ENCODE measurements around the gene ME3.

Gene ME3

DNA sequence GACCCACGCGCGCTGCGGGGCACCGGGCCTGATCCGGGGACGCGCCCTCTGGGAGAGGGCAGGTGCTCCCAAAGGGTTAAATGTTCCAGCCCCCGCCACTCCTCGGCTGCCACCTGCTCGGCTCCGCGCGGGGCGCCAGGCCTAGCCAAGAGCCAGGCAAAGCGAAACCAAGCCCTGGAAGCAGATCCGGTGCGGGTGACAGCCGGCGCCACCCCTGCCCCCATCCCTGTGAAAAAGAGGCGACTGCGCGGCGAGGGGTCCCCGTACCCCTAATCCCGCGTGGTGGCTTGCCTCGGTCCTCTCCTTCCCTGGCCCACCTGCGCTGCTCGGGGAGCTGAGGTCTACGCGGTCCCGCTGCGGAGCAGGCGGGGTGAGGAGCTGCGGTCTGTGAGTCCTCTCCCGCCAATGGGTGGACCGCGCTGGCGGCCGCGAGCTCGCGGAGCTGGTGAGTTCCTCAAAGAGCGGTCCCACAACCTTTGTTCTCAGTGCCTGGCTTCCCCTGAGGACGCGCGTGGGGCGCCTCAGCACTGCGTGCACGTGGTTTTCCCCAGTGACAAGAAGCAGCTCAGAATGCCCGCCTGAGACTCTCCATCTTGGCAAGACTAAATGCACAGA lies at the start of gene ME3:
Gene ME3 (minus strand): TSS at position 610 of the 615 bp plus-strand sequence.
- DNase-seq (ENCODE audit: low spot score) = peak; percentile 71

DNA sequence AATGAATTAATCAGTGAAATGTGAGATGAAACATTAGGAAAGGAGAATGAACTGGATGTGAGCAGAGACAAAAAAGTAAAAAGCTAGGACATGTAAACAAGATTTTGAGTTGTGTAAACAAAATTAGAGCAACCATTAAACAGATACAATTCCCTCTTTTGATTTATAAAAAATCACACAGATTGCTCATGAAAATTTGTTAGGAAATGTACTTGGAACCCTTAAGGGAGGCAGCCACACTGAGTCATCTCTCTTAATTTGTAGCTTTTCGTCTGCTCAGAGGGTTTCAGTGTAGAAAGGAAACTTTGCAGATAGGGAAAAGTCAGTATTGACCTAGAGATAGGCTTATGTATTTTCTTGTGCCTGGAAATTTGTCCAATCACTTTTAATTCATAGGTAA lies 49.6 kb upstream of the ME3 start:
- DNase-seq (ENCODE audit: low spot score) = peak; percentile 74

DNA sequence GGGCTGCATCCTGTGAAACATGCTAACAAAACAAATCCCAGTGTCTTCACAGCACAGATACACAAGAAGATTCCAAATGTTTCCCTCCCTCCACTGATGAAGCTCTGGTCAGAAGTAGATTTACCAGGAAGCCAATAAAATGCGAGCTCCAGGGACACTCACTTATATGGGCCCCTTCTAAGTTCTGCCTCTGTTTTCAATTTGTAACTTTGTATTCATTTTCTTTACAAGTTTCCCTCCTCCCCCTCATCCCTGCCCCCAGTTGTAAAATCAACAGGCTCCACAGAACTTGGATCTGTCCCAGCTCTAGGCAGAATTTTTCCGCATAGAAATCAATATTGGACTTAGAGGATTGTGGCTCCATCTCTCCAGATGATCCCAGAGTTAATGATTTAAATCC lies 48.1 kb upstream of the ME3 start:
- no peak for DNase-seq (ENCODE audit: low spot score)

DNA sequence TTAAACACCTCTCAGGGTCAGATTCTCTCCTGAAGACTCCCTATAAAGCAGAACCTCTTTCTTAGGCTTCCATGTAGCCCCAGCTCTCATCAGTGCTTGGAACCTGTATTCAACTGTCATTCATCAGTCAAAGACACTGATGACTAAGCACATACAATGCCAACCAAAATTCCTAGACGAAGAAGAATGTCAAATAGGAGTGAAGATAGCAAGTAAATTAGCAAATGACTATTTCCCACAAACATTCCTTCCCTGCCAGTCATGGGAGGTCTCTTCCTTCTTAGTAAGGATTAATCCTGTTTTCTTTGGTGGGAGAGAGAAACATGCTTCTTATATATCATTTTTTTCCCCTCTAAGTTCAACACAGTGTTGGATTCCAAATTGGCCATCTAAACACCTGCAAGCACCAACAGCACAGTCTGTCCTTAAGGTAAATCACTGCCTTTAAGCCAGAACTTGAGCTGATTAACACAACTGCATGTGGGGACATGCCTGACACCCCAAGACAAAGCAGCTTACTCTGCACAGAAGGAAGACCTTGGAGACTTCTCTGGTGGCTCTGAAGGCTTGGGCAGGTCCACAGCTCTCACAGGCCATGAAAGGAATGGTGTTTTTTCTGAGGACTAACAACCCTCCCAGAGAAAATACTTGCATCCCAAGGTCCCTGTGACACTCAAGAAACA lies 47.5 kb upstream of the ME3 start:
- peak; percentile 70 for DNase-seq (ENCODE audit: low spot score)

DNA sequence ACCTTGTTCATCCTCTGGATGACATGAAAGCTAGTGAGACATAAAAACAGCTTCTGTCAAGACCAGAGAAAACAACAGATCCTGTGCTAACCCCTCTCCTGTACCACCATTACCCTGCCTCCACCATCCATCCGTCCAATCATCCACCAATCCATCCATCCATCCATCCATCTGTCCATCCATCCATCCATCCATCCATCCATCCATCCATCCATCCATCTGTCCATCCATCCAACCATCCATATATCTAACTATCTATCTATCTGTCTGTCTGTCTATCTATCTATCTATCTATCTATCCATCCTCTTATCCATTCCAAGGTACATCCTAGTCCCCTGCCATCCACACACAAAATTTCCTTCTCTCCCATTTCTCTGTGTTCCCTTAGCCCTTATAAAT lies 46.6 kb upstream of the ME3 start:
- DNase-seq (ENCODE audit: low spot score) = no peak

DNA sequence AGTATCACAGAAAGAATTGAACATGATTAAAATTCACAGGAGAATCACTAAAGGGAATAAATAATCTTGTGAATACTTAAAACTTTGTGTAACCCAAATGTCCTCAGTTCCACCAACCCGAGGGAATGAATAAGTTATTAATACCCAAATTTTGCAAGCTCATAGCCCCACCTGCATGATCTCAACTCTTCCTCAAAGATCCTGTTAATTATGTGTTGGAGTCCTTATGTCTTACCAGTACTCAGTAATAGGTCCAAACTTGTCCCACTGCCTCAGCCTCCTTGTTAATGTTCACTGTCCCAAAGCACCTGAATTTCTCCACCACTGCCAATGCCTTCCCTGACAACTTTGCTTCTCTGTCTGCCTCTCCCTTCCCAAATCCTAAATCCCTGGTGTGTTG lies 46.1 kb upstream of the ME3 start:
- DNase-seq (ENCODE audit: low spot score) = no peak

DNA sequence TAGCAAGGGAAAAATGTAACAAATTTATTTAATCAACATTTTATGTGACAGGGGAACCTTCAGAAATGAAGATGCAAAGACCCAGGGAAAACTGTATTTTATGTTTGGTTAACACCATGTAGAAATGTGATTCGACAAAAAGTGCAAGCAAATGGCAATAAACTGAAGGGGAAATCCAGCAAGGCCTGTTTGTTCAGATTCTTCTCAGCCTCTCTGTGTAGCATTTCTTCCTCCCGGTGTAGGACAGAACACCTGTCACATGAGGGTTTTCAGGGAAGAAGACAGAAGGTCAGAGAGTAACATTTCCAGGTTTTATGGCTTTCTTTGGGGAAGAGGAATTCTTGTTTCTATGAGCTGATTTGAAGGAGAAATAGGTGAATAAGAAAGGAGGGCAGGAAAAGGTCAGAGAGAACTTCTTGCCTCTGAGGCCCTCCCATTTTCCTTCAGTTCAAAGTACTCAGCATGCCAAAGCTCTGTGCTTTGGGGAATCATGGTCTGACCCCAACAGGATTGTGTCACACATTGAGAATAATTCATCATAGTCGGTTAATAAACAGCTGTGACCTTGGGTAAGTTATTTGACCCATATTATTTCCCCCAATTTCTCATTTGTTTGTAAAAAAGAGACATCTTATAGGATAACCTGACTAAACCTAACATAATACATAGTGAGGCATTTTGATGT lies 45.5 kb upstream of the ME3 start:
- no peak for DNase-seq (ENCODE audit: low spot score)

DNA sequence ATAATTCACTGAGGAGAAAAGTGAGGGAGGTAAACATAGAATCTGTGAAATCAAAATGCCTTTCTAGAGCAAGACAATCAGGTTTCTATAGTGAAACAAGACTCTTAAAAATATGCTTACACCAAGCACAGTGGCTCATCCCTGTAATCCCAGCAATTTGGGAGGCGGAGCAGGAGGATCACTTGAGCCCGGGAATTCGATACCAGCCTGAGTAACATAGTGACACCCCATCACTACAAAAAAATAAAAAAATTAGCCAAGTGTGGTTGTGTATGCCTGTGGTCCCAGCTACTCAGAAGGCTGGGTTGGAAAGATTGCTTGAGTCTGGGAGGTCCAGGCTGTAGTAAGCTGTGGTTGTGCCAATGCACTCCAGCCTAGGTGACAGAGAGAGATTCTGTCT lies 43.2 kb upstream of the ME3 start:
- no peak for DNase-seq (ENCODE audit: low spot score)

DNA sequence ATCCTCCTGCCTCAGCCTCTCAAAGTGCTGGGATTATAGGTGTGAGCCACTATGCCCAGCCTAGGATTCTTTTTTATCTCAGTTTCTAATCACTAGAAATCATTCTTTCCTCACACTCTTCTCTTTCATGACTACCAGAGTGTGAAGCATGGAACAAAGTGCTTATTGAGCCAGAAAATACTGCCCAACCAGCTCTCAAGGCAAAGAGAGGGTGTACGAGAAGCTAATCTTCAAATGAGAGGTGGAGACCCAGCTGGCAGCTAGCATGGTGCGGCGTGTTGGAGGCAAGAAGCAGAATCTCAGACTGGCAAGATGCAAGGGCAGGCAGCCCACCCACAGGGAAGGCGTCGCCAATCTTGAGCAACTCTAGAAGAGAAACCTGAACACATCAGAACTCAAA lies 41.1 kb upstream of the ME3 start:
- DNase-seq (ENCODE audit: low spot score) = no peak

DNA sequence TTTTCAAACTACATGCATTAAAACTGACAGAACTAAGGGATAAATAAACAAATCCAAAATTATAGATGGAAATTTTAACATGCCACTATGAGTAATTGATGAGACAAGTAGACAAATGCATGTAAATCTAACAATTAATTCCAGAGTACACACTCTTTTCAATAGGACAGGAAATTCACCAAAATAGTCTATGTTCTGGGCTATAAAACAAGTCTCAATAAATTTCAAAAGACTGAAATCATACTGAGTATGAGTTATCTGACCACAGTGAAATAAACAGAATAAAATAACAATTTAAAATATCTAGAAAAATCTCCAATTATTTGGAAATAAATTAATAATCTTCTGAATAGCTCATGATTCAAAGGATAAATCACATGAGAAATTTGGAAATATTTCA lies 38.5 kb upstream of the ME3 start:
- no peak for DNase-seq (ENCODE audit: low spot score)

DNA sequence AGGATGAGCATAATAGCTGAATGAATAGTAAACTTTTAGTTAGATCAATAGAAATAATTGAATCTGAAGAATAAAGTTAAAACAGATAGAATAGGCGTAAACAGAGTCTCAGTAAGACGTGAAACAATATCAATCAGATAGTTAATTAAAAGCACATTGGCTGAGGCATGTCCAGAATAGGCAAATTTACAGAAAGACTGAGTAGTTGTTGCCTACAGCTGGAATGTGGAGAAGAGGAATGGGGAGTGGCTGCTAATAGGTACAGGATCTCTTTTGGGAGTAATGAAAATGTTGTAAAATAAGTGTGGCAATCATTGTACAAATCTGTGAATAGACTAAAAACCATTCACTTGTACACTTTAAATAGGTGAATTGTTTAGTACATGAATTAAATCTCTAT lies 36.3 kb upstream of the ME3 start:
- no peak for DNase-seq (ENCODE audit: low spot score)

DNA sequence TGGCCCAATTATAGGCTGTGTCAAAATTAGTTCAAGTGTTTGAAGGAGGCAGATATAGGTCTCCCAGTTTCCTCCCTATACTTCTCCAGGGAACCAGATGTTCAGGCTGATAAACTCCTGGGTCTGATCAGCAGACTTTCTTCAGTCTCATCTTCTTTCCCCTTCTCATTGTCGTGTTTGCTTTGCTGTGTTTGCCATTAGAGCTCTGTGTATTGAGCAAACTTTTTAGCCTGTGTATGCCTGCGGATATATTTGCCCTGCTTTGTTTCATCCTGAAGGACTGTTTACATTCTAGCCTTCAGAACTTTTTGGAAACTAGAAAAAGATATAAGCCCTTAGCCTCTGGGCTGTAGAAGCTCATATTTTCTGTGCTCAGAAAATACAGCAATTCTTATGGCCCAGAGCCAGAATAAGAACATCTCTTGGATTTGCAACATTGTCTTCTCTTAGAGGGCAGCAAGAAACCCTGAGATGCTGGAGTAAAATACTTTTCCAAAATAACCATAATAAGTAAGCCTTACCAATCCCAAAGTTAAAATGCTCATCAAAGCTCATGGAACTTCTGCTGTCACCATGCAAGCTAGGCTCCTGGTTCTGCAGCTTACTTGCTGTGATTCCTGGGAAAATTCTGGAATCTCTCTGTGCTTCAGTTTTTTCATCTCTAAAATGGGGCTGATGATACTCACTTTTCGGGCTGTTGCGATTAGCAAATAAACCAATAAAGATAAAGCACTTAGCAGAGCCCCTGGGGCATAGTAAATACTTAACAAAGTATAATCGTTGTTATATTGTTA lies 34.1 kb upstream of the ME3 start:
- DNase-seq (ENCODE audit: low spot score) = no peak

DNA sequence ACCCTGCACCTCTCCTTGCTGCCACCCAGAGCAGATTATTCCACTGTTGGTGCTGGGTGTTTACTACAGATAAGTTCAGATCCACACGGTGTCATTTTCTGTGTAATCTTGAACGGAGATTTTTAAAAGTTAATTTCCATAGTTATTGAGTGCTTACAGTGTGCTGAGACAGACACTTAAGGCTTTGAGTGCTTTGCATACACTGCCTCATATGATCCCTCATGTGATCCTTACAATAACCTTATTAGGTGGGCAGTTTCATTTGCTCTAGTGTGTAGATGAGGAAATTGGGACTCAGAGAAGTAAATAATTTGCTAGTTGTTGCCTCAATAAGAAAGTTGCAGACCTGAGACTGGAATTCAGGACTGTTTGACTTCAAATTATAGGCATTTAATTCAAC lies 32.3 kb upstream of the ME3 start:
- no peak for DNase-seq (ENCODE audit: low spot score)

DNA sequence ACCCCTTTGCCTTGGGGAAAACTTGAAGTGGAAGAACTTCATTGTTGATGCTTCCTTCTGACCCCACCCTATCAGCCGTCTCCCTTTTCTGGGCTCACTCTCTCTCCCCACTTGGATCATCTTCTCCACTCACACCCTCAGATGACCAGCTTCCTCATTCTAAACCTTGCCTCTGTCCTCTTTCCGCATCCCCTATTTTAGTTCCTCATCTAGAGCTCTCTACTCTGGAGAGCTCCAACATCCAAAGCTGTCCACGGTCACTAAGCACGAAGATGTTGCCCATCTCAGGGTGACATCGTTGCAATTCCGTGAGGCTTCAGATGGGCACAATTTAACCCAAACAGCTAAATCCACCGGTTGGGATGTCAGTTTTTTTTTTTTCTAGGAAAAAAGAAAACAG lies 31.6 kb upstream of the ME3 start:
- no peak for DNase-seq (ENCODE audit: low spot score)

DNA sequence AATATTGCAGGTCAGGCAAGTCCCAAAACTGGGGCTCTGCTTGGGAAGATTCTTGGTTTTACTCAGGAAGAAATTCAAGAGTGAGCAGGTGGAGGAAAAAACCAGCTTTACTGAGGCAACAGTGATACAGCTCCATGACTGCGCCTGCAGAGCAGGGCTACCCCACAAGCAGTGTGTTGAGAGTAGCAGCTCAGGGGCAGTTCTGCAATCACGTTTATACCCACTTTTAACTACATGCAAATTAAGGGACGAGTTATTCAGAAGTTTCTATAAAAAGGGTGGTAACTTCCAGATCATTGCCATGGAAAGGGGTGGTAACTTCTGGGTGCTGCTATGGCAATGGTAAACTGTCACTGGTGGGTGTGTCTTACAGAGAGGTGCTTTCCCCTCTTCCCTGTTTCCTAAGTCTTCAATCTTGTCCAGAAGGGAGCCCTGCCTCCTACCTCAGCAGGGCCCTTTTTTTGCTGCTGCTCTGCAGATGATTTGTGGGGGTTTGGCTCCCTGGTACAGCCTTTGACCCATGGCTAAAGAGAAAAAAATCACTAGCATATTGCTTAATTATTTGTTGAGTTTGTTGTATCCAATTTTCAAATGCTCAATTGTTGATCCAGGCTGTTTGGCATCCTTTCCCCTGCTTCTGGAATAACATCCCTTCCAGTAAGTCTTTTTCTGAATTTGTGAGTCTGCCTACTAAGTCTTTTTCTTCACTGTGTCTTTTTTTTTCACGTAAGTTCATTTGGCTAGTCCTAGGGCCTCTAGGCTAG lies 30.0 kb upstream of the ME3 start:
- no peak for DNase-seq (ENCODE audit: low spot score)

DNA sequence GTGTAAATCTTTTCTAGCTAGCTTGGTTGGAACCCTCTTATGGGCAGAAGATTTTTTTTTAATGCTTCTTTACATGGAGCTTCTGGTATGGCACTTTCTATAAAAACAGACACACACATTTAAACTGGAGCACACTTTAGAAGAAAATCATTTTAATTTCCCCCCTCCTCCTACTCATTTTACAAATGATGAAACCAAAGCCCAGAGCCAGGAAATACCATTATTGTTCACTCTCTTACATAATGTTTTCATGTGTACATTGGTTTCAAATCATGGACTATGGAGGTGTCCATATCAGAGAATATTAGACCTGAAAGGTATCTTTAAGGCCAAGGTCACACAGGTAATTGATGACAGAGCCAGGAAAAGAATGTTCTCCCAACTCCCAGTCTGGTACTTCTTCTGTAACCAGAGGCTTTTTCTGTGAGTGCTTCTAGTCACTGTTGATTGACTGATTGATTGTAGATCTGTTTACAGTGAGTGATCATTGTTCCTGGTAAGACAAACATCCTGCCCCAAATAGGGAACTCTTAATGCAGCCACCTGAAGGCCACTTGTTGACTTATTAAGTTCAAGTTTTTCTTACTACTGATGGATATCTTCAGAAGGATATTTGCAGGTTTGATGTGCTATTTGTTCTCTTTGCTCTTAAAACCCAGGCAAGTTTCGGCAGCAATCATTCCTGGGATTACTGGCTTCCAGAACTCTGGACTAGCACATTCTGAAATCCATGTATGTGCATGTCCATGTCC lies 26.8 kb upstream of the ME3 start:
- DNase-seq (ENCODE audit: low spot score) = no peak

DNA sequence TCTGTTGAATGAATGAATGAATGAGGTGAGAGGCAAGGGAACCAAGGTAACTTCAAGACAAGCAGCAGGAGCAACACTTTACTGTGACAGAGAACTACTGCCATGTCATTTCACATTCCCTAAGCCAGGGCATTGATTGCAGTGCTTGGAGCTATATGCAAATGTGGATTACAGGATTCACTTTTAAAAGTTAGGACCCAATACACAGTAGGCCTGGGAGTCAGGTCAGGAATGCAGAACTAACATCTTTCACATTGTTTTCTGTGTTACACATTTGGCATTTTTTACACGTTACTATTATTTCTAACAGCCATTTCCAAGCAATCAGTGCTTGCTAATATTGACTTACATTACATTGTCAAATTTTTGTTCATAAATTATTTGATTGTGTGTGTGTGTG lies 26.2 kb upstream of the ME3 start:
- DNase-seq (ENCODE audit: low spot score) = no peak

DNA sequence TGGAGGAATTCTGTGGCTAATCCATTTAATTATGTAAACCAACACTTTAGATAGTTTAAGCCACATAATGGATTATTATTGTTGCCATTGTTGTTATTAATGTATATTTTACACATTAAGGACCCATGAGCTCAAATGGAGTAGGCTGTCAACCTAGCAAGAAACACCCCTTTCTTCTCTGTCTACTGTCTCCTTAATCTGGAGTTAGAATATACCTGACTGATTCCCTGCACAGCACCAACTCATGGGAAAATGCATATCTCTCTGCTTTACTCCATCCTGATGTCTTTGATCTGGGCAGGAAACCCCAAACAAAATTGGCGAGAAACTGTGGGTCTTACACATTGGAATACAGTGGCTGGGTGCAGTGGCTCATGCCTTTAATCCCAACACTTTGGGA lies 24.0 kb upstream of the ME3 start:
- no peak for DNase-seq (ENCODE audit: low spot score)

DNA sequence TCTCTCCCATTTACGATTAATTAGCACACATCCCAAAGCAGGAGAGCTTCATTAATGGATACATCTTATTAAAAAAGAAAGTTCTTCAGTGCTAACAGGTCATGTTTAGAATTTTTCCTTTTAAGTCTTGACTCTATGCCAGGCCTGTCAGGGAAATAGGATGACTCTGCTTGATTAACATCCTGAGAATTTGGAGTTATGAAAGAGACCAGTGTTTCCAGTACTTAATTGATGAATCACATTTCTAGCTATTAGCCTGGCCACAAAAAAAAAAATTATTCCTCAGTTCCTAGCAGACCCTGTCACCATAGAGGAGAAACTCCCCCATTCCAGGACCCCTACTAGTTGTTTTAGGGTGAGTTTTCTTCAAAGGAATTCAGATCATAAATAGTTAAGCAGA lies 23.6 kb upstream of the ME3 start:
- peak; percentile 86 for DNase-seq (ENCODE audit: low spot score)

DNA sequence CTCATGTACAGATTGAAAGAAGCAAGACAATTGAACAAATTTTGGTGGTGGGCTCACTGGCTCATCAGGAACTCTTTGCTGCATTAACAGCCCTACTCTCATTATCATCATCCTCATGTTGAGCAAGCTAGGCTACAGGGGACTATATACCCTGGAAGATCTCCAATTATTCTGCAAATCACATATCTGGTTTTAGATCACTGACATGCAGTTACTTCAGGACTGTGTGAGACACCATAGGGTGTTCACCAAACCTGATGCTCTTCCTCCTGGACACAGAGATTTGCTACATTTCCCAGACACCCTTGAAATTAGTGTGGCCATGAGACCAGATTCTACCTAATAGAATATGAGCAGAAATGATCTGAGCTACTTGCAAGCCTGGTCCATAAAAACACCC lies 23.0 kb upstream of the ME3 start:
- DNase-seq (ENCODE audit: low spot score) = no peak

DNA sequence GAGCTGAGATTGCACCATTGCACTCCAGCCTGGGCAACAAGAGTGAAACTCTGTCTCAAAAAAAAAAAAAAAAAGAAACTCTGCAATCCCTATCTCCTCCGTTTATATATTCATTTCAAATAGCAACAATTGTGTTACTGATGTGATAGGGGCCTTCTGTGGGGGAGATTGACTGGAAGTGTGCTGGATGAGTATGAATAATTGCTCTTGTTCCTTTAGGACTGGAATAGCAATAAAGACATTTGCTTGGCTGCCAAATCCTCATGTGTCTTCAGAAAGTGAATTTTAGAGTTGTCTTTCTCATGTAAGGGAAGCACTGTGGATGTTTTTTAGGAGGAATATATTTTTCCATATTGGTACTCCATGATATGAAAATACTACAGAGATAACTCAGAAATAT lies 21.1 kb upstream of the ME3 start:
- DNase-seq (ENCODE audit: low spot score) = no peak

Measured in AG20443 (cell line).